Measurements from ENCODE around the gene SH3BP4. TPM values are rescaled to one million over a fixed set of nuclear protein-coding genes. Genes with fewer than 3 reads are reported as not detected.

SH3BP4 gene
- total and polyA plus RNA-seq, 2 of the 13 experiments (the other 11 are each of a cell fraction or from before 2014, with no cell fraction given) = 34.6 to 99.1 TPM

GRCh38 chr2:234952270-234953115, 676 bp downstream of the SH3BP4 start (continued):
- TF ChIP-seq SOX6 (IDR thresholded peaks at IDR 0.05) (no peak), SOX6 (CRISPR knock-in tag; IDR thresholded peaks at IDR 0.05) (peak; percentile 58), FOXC1 (CRISPR knock-in tag; IDR thresholded peaks at IDR 0.05; ENCODE audit: borderline replicate concordance) (0 out of 2 replicates have a peak, but pooled peaks have one; percentile 14), HMGA1 (CRISPR knock-in tag; conservative IDR thresholded peaks at IDR 0.05) (no peak), ATRX (CRISPR knock-in tag; IDR thresholded peaks at IDR 0.05; ENCODE audit: borderline replicate concordance) (no peak), ZFY (CRISPR knock-in tag; IDR thresholded peaks at IDR 0.05) (peak; percentile 41; the same call in 1 of the 2 replicates), ARID3A (IDR thresholded peaks at IDR 0.05; ENCODE audit: low read depth, low read length) (no peak), HOXA7 (CRISPR knock-in tag; IDR thresholded peaks at IDR 0.05) (no peak), YEATS4 (CRISPR knock-in tag; IDR thresholded peaks at IDR 0.05; ENCODE audit: borderline replicate concordance) (peak; percentile 55; the same call in 1 of the 2 replicates), NCOA1 (CRISPR knock-in tag; IDR thresholded peaks at IDR 0.05) (peak; percentile 30; the same call in 1 of the 2 replicates), ZNF142 (CRISPR knock-in tag; IDR thresholded peaks at IDR 0.05) (no peak), ZNF800 (CRISPR knock-in tag; IDR thresholded peaks at IDR 0.05) (no peak), ZNF678 (CRISPR knock-in tag; IDR thresholded peaks at IDR 0.05) (no peak), ZNF564 (CRISPR knock-in tag; IDR thresholded peaks at IDR 0.05) (0 out of 2 replicates have a peak, but pooled peaks have one; percentile 34), HINFP (CRISPR knock-in tag; IDR thresholded peaks at IDR 0.05; ENCODE audit: low read depth) (0 out of 2 replicates have a peak, but pooled peaks have one; percentile 20), ZFAT (CRISPR knock-in tag; conservative IDR thresholded peaks at IDR 0.05) (no peak)

All from HepG2 (cell line).